K562 (cell line): ENCODE measurements around the gene SIGLEC6. TPM values are rescaled to one million over a fixed set of nuclear protein-coding genes. Genes with fewer than 3 reads are reported as not detected.

Experiments
- DMBX1 ChIP-seq: fragments of 250-450 bp; sonication (Bioruptor Pico); IDR thresholded peaks from 2 replicates; pipeline ENCODE4 v1.8.0; 2022; ENCODE audit warnings: inconsistent platforms, mild to moderate bottlenecking, moderate library complexity, borderline replicate concordance
- RERE ChIP-seq: sonication (generic); formaldehyde crosslinking; IDR thresholded peaks from 2 replicates; pipeline ENCODE4 v1.8.0; 2023; ENCODE audit warnings: missing genetic modification reagents, mild to moderate bottlenecking, borderline replicate concordance
- SIX5 ChIP-seq, 2 experiments: IDR thresholded peaks; 2 replicates each; pipeline ENCODE4 v1.6.1; 2011; ENCODE audit warnings: low read length in 2 of 2, borderline replicate concordance in 1 of 2, low read depth in 1 of 2, mild to moderate bottlenecking in 1 of 2, moderate library complexity in 1 of 2; ENCODE audit not compliant: insufficient read depth in 1 of 2
- SMAD1 ChIP-seq: fragments of 150-350 bp; IDR thresholded peaks from 2 replicates; pipeline ENCODE4 v1.6.1; 2014; ENCODE audit warnings: low read length, low read depth; ENCODE audit not compliant: partially characterized antibody
- ZKSCAN3 ChIP-seq: fragments of 250-450 bp; sonication (Bioruptor Pico); IDR thresholded peaks from 2 replicates; pipeline ENCODE4 v1.4.0; 2020
- ZNF280A ChIP-seq: fragments of 450-650 bp; IDR thresholded peaks from 2 replicates; pipeline ENCODE4 v1.6.1; 2018; ENCODE audit warnings: mild to moderate bottlenecking, low read depth; ENCODE audit not compliant: partially characterized antibody
- polyA plus RNA-seq, 8 experiments: library from polyadenylated mRNA; depleted of rRNA in 4 of 8; stranded (reverse) in 5 of 8; unstranded in 3 of 8; fragments of >200 nt; fragmentation: Nextera tagmentation in 2 of 8; fragmentation: Illumina TruSeq in 1 of 8; extraction: Ambion mirVana in 2 of 8; extraction: Trizol in 1 of 8; gene quantifications; 2 replicates each; pipeline versions ENCODE4 v1.2.1 to v1.2.3, GENCODE V29; 2011 to 2014; ENCODE audit warnings: inconsistent platforms in 1 of 8, missing spikeins in 1 of 8
- total RNA-seq, 7 experiments: library from RNA; depleted of rRNA in 6 of 7; stranded (reverse); fragments of >200 nt in 6 of 7; fragmentation: Illumina TruSeq in 2 of 7; extraction: Trizol in 2 of 7; gene quantifications; 2 replicates each; pipeline versions ENCODE4 v1.2.1 to v1.2.3, GENCODE V29; 2011 to 2021; ENCODE audit warnings: low replicate concordance in 1 of 7

The SIGLEC6 gene
- total and polyA plus RNA-seq, 9 of the 15 experiments (the other 6 are each of a cell fraction or from before 2014, with no cell fraction given): 0.03 to 17.5 (median 0.71) TPM

- TF ChIP-seq RERE (CRISPR knock-in tag) (no peak), SIX5 (IDR thresholded peaks at IDR 0.05; ENCODE audit: borderline replicate concordance in 1 of 2, insufficient read depth in 1 of 2, low read depth in 1 of 2, low read length in 2 of 2) (no peak), ZNF280A (no peak), DMBX1 (CRISPR knock-in tag) (peak; percentile 78), SMAD1 (no peak), ZKSCAN3 (CRISPR knock-in tag) (0 out of 2 replicates have a peak, but pooled peaks have one; percentile 43)
Observed at GRCh38 chr19:51546107-51546649, 14.7 kb upstream of the SIGLEC6 start (continued).
